ENCODE measurements around the gene SGPP2. TPM values are rescaled to one million over a fixed set of nuclear protein-coding genes. Genes with fewer than 3 reads are reported as not detected.

Gene SGPP2
- total RNA-seq: not detected in 2 replicates
- long read RNA-seq: 0 reads

GRCh38 chr2:222424276-222424728 lies at the start of gene SGPP2:
Gene SGPP2, plus strand, starts transcription at chr2:222424543. Its CDS starts 60 bp downstream, at chr2:222424603.
- Mint-ChIP-seq H3K27ac (ENCODE audit: unreplicated experiment) (no peak within 1 kb of the TSS), H3K9me3 (peaks cover 12% of the 10 kb centered on the region), H3K36me3 (ENCODE audit: low read depth) (peaks cover 10% of the 10 kb centered on the region), H3K27me3 (ENCODE audit: low read depth) (peaks cover 78% of the 10 kb centered on the region), H3K4me1 (peaks cover 24% of the 10 kb centered on the region), H3K4me3 (peak within 1 kb of the TSS; percentile 87)
- no peak for TF ChIP-seq CTCF (conservative IDR thresholded peaks at IDR 0.05)
- no peak for DNase-seq (ENCODE audit: low read depth, low spot score)

GRCh38 chr2:222375798-222376197 lies 48.5 kb upstream of the SGPP2 start:
- peaks cover 2% of the 10 kb centered on the region for H3K36me3 Mint-ChIP-seq (ENCODE audit: low read depth)
- peaks cover 18% of the 10 kb centered on the region for H3K9me3 Mint-ChIP-seq
- peaks cover 16% of the 10 kb centered on the region for H3K27me3 Mint-ChIP-seq (ENCODE audit: low read depth)
- no peak for TF ChIP-seq CTCF (conservative IDR thresholded peaks at IDR 0.05)
- H3K4me3 Mint-ChIP-seq: no peak overlapping the region
- DNase-seq (ENCODE audit: low read depth, low spot score): no peak
- H3K4me1 Mint-ChIP-seq: no peaks in the 10 kb centered on the region
- no peak overlapping the region for H3K27ac Mint-ChIP-seq (ENCODE audit: unreplicated experiment)

GRCh38 chr2:222380456-222380855 lies 43.9 kb upstream of the SGPP2 start:
- TF ChIP-seq CTCF (conservative IDR thresholded peaks at IDR 0.05): no peak
- H3K4me3 Mint-ChIP-seq: no peak overlapping the region
- H3K9me3 Mint-ChIP-seq: peaks cover 13% of the 10 kb centered on the region
- H3K4me1 Mint-ChIP-seq: no peaks in the 10 kb centered on the region
- no peaks in the 10 kb centered on the region for H3K36me3 Mint-ChIP-seq (ENCODE audit: low read depth)
- DNase-seq (ENCODE audit: low read depth, low spot score): no peak
- no peak overlapping the region for H3K27ac Mint-ChIP-seq (ENCODE audit: unreplicated experiment)
- H3K27me3 Mint-ChIP-seq (ENCODE audit: low read depth): peaks cover 13% of the 10 kb centered on the region

- Mint-ChIP-seq H3K27me3 (ENCODE audit: low read depth) (peaks cover 19% of the 10 kb centered on the region), H3K36me3 (ENCODE audit: low read depth) (no peaks in the 10 kb centered on the region), H3K9me3 (peaks cover 13% of the 10 kb centered on the region), H3K4me1 (no peaks in the 10 kb centered on the region), H3K27ac (ENCODE audit: unreplicated experiment) (no peak overlapping the region), H3K4me3 (no peak overlapping the region)
- TF ChIP-seq CTCF (conservative IDR thresholded peaks at IDR 0.05): no peak
- no peak for DNase-seq (ENCODE audit: low read depth, low spot score)
Measured at GRCh38 chr2:222381566-222381965, 42.8 kb upstream of the SGPP2 start.

- Mint-ChIP-seq H3K27me3 (ENCODE audit: low read depth) (peaks cover 21% of the 10 kb centered on the region), H3K36me3 (ENCODE audit: low read depth) (no peaks in the 10 kb centered on the region), H3K27ac (ENCODE audit: unreplicated experiment) (no peak overlapping the region), H3K9me3 (peaks cover 9% of the 10 kb centered on the region), H3K4me3 (no peak overlapping the region), H3K4me1 (no peaks in the 10 kb centered on the region)
- no peak for TF ChIP-seq CTCF (conservative IDR thresholded peaks at IDR 0.05)
- no peak for DNase-seq (ENCODE audit: low read depth, low spot score)
Measured at GRCh38 chr2:222383255-222383654, 41.1 kb upstream of the SGPP2 start.
